ENCODE measurements around the gene MPP2.
"Not testable (repeated sequence)": the region's sequence is repeated elsewhere in the genome, so short reads cannot be mapped to it uniquely, and the experiment has no call there.

MPP2 gene

GRCh38 chr17:43935926-43936261, 28.6 kb upstream of the MPP2 start:
- H3K4me2 ChIP-seq, result no peak overlapping the region
- peak overlapping the region in 1 of 11 experiments; percentile 18; a peak in 1 of 22 replicates for H3K9ac ChIP-seq
- H3K36me3 ChIP-seq, result no peaks in the 10 kb centered on the region
- no peaks in the 10 kb centered on the region for H4K20me1 ChIP-seq
- no peak for TF ChIP-seq Cebpa-rat (IDR thresholded peaks at IDR 0.05)
- peaks cover 4 to 34% (median 31%) of the 10 kb centered on the region in 10 experiments; a peak in 19 of 20 replicates for H3K4me1 ChIP-seq
- peaks cover 0 to 12% (median 4%) of the 10 kb centered on the region in 11 experiments; a peak in 9 of 22 replicates for H3K27me3 ChIP-seq
- H3K27ac ChIP-seq, result no peak overlapping the region
- H3K4me3 ChIP-seq, result no peak overlapping the region
- H3K9me3 ChIP-seq (replicated peaks in 1 of 11), result no peaks in the 10 kb centered on the region

- no peak overlapping the region for H3K27ac ChIP-seq
- no peak overlapping the region for H3K4me2 ChIP-seq
- no peak for TF ChIP-seq Cebpa-rat (IDR thresholded peaks at IDR 0.05)
- H3K9ac ChIP-seq, result peak overlapping the region in 1 of 11 experiments; percentile 18; a peak in 1 of 22 replicates
- H3K36me3 ChIP-seq, result no peaks in the 10 kb centered on the region
- H3K9me3 ChIP-seq (replicated peaks in 1 of 11), result no peaks in the 10 kb centered on the region
- no peaks in the 10 kb centered on the region for H4K20me1 ChIP-seq
- H3K27me3 ChIP-seq, result peaks cover 0 to 12% (median 4%) of the 10 kb centered on the region in 11 experiments; a peak in 10 of 22 replicates
- peaks cover 4 to 29% (median 27%) of the 10 kb centered on the region in 10 experiments; a peak in 19 of 20 replicates for H3K4me1 ChIP-seq
- H3K4me3 ChIP-seq, result no peak overlapping the region
Measured at GRCh38 chr17:43935204-43935925, 28.0 kb upstream of the MPP2 start.

GRCh38 chr17:43932923-43933322, 25.6 kb upstream of the MPP2 start:
- peaks cover 16 to 33% (median 26%) of the 10 kb centered on the region in 11 experiments for H3K27me3 ChIP-seq

GRCh38 chr17:43932357-43932756, 25.0 kb upstream of the MPP2 start:
- Histone ChIP-seq H3K9me3 (replicated peaks in 1 of 11) (no peaks in the 10 kb centered on the region), H3K9ac (no peak overlapping the region), H3K4me1 (peaks cover 0 to 14% (median 4%) of the 10 kb centered on the region in 10 experiments; a peak in 11 of 20 replicates), H3K36me3 (no peaks in the 10 kb centered on the region), H3K4me2 (no peak overlapping the region), H4K20me1 (no peaks in the 10 kb centered on the region), H3K4me3 (no peak overlapping the region), H3K27ac (no peak overlapping the region), H3K27me3 (peaks cover 17 to 36% (median 30%) of the 10 kb centered on the region in 11 experiments)
- no peak for TF ChIP-seq Cebpa-rat (IDR thresholded peaks at IDR 0.05)

More at GRCh38 chr17:43932923-43933322, 25.6 kb upstream of the MPP2 start:
- H3K4me3 ChIP-seq, result no peak overlapping the region
- no peaks in the 10 kb centered on the region for H4K20me1 ChIP-seq
- no peak overlapping the region for H3K4me2 ChIP-seq
- no peak overlapping the region for H3K9ac ChIP-seq
- TF ChIP-seq Cebpa-rat (IDR thresholded peaks at IDR 0.05), result no peak
- H3K4me1 ChIP-seq, result peaks cover 4 to 13% (median 5%) of the 10 kb centered on the region in 10 experiments
- H3K36me3 ChIP-seq, result no peaks in the 10 kb centered on the region
- no peak overlapping the region for H3K27ac ChIP-seq
- no peaks in the 10 kb centered on the region for H3K9me3 ChIP-seq (replicated peaks in 1 of 11)

GRCh38 chr17:43931062-43931571, 23.8 kb upstream of the MPP2 start:
- no peak overlapping the region for H3K4me3 ChIP-seq
- H3K9me3 ChIP-seq (replicated peaks in 1 of 11), result peaks cover 0 to 9% (median 4%) of the 10 kb centered on the region in 11 experiments; a peak in 4 of 22 replicates
- peaks cover 30 to 49% (median 42%) of the 10 kb centered on the region in 11 experiments for H3K27me3 ChIP-seq
- H3K27ac ChIP-seq, result no peak overlapping the region
- peaks cover 0 to 17% (median 4%) of the 10 kb centered on the region in 10 experiments; a peak in 11 of 20 replicates for H3K4me1 ChIP-seq
- H3K9ac ChIP-seq, result no peak overlapping the region
- no peak for TF ChIP-seq Cebpa-rat (IDR thresholded peaks at IDR 0.05)
- no peak overlapping the region for H3K4me2 ChIP-seq
- no peaks in the 10 kb centered on the region for H4K20me1 ChIP-seq
- no peaks in the 10 kb centered on the region for H3K36me3 ChIP-seq

GRCh38 chr17:43928609-43929008, 21.3 kb upstream of the MPP2 start:
- no peak overlapping the region for H3K27ac ChIP-seq
- H4K20me1 ChIP-seq, result no peaks in the 10 kb centered on the region
- H3K36me3 ChIP-seq, result no peaks in the 10 kb centered on the region
- H3K9ac ChIP-seq, result no peak overlapping the region
- H3K9me3 ChIP-seq (replicated peaks in 1 of 11), result peaks cover 0 to 11% (median 7%) of the 10 kb centered on the region in 11 experiments; a peak in 5 of 22 replicates
- TF ChIP-seq Cebpa-rat (IDR thresholded peaks at IDR 0.05), result no peak
- peaks cover 0 to 17% (median 4%) of the 10 kb centered on the region in 10 experiments; a peak in 11 of 20 replicates for H3K4me1 ChIP-seq
- peak overlapping the region in 1 of 11 experiments; percentile 68; a peak in 2 of 22 replicates for H3K4me2 ChIP-seq
- no peak overlapping the region for H3K4me3 ChIP-seq
- H3K27me3 ChIP-seq, result peaks cover 47 to 70% (median 65%) of the 10 kb centered on the region in 11 experiments

- Histone ChIP-seq H3K27me3 (peaks cover 47 to 71% (median 65%) of the 10 kb centered on the region in 11 experiments), H3K4me1 (peaks cover 0 to 17% (median 4%) of the 10 kb centered on the region in 10 experiments; a peak in 11 of 20 replicates), H3K9me3 (replicated peaks in 1 of 11) (peaks cover 0 to 11% (median 7%) of the 10 kb centered on the region in 11 experiments; a peak in 5 of 22 replicates), H3K4me2 (peak overlapping the region in 5 of 11 experiments; percentile 25 to 76 (median 68); a peak in 11 of 22 replicates), H3K4me3 (peak overlapping the region in 1 of 10 experiments; percentile 14; a peak in 2 of 20 replicates)
- H4K20me1 ChIP-seq, H3K27ac ChIP-seq, H3K36me3 ChIP-seq, H3K9ac ChIP-seq: not testable (repeated sequence)
Measured at GRCh38 chr17:43927929-43928328, 20.6 kb upstream of the MPP2 start.

DNA sequence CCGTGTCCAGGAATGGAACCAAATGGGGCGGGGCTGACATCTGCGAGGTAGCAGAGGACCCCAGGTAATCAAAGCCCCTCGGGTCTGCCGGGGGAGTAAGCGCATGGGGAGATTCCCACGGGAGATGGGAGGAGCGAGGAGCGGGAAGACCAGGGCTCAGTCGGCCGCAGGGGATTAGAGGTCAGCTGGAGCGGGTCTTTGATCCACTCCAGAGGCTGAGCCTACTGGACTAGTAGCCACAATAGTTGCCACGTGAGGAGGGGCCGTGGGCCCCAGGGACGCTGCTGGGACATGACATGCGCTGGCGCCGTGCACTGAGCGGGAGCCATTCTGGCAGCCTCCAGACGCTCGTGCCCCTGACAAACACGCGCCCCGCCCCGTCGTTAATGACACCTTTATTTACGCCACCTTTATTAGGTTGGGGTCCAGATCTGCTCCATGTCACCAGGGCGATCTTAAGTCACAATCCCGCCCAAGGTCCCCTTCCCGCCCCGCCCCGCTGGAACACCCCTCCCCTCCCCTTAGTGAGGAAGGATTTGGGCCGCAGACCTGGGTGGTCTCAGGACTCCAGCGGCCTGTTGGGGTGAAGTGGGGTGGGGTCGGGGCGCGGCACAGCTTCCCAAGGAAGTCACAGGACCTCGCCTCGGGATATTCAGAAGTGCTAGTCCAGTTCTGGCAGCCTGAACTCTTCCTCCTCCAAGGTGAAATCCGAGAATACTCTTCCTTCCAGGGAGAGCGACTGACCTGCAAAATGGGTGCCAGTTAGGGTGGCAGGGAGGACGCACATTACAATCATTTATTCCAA, 19.9 kb upstream of the MPP2 start:
- Histone ChIP-seq H3K9ac (no peak overlapping the region), H3K4me3 (peak overlapping the region in 1 of 10 experiments; percentile 14; a peak in 1 of 20 replicates), H3K9me3 (replicated peaks in 1 of 11) (peaks cover 0 to 11% (median 7%) of the 10 kb centered on the region in 11 experiments; a peak in 5 of 22 replicates), H3K4me1 (peaks cover 0 to 17% (median 4%) of the 10 kb centered on the region in 10 experiments; a peak in 11 of 20 replicates), H3K36me3 (no peaks in the 10 kb centered on the region), H3K27ac (no peak overlapping the region), H4K20me1 (no peaks in the 10 kb centered on the region), H3K4me2 (peak overlapping the region in 4 of 11 experiments; percentile 52 to 76 (median 72); a peak in 9 of 22 replicates), H3K27me3 (peaks cover 47 to 71% (median 65%) of the 10 kb centered on the region in 11 experiments)
- no peak for TF ChIP-seq Cebpa-rat (IDR thresholded peaks at IDR 0.05)

All from BLaER1 treated with 17β-estradiol and CSF1 and Interleukin-3, amounts not matched to agents 10 nM and 100 nM (cell line).